AG09309 (cell line): Measurements from ENCODE around the gene SLC2A2.

Source experiments
- DNase-seq: peaks from one replicate; pipeline ENCODE4 v3.0.0-alpha.2; 2010; ENCODE audit warnings: low read depth
- H3K4me3 ChIP-seq: 2 replicates; pipeline ENCODE4 v1.5.1; 2011; ENCODE audit warnings: mild to moderate bottlenecking, low read depth, low read length, moderate library complexity; ENCODE audit not compliant: control insufficient read depth
- TF ChIP-seq, protein P1 (sequence below): IDR thresholded peaks from 2 replicates; pipeline ENCODE4 v1.5.1; 2011; ENCODE audit warnings: mild to moderate bottlenecking, low read depth, low read length, inconsistent platforms; ENCODE audit not compliant: insufficient read depth, control insufficient read depth; ENCODE audit errors: missing control alignments

The SLC2A2 gene

DNA sequence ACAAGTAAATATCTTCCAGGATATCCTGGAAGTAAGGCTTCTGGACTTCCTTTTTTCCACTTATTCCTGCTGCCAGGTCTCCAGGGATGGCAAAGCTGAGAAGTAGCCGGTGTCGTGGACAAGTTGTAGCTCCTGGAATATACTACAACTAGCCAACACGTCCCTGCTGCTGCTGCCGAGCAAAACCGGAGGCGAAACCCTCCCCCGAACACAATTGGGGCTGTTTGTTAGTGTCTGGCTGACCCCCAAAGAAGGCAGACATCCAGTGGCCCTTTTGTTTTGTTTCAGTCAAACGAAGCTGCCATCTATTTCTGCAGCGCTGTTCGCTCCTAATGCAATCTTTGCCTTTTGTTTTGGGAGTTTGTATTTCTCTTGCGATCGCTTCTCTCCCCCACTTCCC, 72.8 kb downstream of the SLC2A2 start:
- DNase-seq = no peak
- H3K4me3 ChIP-seq = no peak overlapping the region
- TF ChIP-seq, protein P1, sequence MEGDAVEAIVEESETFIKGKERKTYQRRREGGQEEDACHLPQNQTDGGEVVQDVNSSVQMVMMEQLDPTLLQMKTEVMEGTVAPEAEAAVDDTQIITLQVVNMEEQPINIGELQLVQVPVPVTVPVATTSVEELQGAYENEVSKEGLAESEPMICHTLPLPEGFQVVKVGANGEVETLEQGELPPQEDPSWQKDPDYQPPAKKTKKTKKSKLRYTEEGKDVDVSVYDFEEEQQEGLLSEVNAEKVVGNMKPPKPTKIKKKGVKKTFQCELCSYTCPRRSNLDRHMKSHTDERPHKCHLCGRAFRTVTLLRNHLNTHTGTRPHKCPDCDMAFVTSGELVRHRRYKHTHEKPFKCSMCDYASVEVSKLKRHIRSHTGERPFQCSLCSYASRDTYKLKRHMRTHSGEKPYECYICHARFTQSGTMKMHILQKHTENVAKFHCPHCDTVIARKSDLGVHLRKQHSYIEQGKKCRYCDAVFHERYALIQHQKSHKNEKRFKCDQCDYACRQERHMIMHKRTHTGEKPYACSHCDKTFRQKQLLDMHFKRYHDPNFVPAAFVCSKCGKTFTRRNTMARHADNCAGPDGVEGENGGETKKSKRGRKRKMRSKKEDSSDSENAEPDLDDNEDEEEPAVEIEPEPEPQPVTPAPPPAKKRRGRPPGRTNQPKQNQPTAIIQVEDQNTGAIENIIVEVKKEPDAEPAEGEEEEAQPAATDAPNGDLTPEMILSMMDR = no peak

DNA sequence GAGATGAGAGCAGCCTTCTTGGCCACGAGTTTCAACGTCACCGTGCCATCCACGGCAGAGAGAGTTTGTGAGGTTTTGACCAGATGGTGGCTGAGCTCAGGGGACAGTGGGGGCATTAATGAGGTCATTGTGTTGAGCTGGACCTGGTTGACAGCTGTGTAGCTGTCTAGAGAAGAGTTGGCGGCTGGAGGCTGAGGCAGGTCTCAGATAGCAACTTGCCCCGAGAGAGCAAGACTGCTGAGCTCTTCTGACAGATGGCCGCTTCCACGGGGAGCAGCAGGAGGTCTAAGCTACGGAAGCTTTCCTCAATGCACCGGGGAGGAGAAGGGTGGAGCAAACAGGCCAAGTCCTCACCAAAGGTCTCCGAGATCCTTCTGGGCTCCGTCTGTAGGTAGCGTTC, 73.3 kb downstream of the SLC2A2 start:
- TF ChIP-seq, protein P1 = no peak
- no peak for DNase-seq

DNA sequence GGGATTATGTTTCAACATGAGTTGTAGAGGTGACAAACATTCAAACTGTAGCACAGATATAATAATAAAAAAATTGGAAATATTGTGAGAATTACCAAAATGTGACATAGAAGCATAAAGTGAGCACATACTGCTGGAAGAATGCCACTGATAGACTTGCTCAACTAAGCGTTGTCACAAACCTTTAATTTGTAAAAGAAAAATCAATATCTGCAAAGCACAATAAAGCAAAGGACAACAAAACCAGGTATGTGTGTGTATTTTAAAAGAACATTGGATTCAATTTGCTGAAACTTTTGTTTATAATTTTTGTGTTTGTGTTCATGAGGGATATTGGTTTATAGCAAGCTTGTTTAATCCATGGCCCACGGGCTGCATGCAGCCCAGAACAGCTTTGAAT, 77.3 kb downstream of the SLC2A2 start:
- no peak for DNase-seq
- TF ChIP-seq, protein P1 = no peak
- no peak overlapping the region for H3K4me3 ChIP-seq

More for the DNA sequence above, 73.3 kb downstream of the SLC2A2 start:
- no peak overlapping the region for H3K4me3 ChIP-seq

DNA sequence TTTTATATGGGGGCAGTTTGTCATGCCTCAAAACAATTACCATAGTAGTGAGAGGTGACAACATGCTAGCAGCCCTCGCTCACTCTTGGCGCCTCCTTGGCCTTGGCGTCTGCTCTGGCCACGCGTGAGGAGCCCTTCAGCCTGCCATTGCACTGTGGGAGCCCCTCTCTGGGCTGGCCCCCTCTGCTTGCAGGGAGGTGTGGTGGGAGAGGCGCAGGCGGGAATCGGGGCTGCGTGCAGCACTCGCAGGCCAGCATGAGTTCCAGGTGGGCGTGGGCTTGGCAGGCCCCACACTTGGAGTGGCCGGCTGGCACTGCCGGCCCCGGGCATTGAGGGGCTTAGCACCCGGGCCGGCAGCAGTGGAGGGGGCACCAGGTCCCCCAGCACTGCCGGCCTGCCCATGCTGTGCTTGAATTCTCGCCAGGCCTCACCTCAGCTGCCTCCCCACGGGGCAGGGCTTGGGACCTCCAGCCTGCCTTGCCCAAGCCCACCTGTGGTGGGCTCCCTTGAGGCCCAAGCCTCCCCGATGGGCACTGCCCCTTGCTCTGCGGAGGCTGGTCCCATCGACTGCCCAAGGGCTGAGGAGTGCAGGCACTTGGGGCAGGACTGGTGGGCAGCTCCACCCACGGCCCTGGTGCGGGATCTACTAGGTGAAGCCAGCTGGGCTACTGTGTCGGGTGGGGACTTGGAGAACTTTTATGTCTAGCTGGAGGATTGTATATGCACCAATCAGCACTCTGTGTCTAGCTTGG, 79.3 kb downstream of the SLC2A2 start:
- TF ChIP-seq, protein P1 = no peak
- H3K4me3 ChIP-seq = no peak overlapping the region
- DNase-seq = no peak
